H1 (cell line): ENCODE measurements around the gene TBX4. TPM values are rescaled to one million over a fixed set of nuclear protein-coding genes. Genes with fewer than 3 reads are reported as not detected.

ENCODE experiments used
- CTCF ChIA-PET: fragments of 300-600 bp; sonication (Branson Sonifier 250); formaldehyde crosslinking; loops from one replicate; lab custom pipeline; 2021; ENCODE audit not compliant: partially characterized antibody; lab: Charles Lee
- POLR2A ChIA-PET: fragments of 300-600 bp; sonication (Branson Sonifier 250); formaldehyde crosslinking; loops from one replicate; lab custom pipeline; 2021; ENCODE audit warnings: inconsistent platforms; ENCODE audit not compliant: partially characterized antibody; lab: Charles Lee
- DNase-seq, 2 experiments: peaks; one replicate each; pipeline versions ENCODE4 v3.0.0 to v3.0.0-alpha.2; 2010 to 2022; ENCODE audit warnings: low spot score in 2 of 2, low read depth in 1 of 2, mixed read lengths in 1 of 2
- FAIRE-seq: peaks from 2 replicates; lab custom pipeline; 2011; peaks lifted over from hg19 to GRCh38; lab: Jason Lieb, UNC
- H2AFZ ChIP-seq: 2 replicates; pipeline ENCODE4 v1.8.1; 2012; ENCODE audit warnings: low read length, inconsistent platforms
- H2AK5ac ChIP-seq: 2 replicates; pipeline ENCODE4 v1.6.1; 2013; ENCODE audit warnings: low read depth, low read length
- H2BK120ac ChIP-seq: replicated peaks from 2 replicates; pipeline ENCODE3; 2013; ENCODE audit warnings: low read depth, low read length, inconsistent platforms
- H2BK12ac ChIP-seq: 2 replicates; pipeline ENCODE4 v1.6.1; 2013; ENCODE audit warnings: low read depth, low read length
- H2BK15ac ChIP-seq: 2 replicates; pipeline ENCODE4 v1.6.1; 2013; ENCODE audit warnings: low read length
- H2BK20ac ChIP-seq: 2 replicates; pipeline ENCODE4 v1.6.1; 2013; ENCODE audit warnings: low read length
- H2BK5ac ChIP-seq: 2 replicates; pipeline ENCODE4 v1.6.1; 2013; ENCODE audit warnings: low read depth, low read length
- H3K14ac ChIP-seq: 2 replicates; pipeline ENCODE4 v1.6.1; 2013; ENCODE audit warnings: inconsistent platforms; ENCODE audit not compliant: insufficient read length
- H3K18ac ChIP-seq: 2 replicates; pipeline ENCODE4 v1.6.1; 2013; ENCODE audit warnings: low read length; ENCODE audit errors: extremely low read depth
- H3K23ac ChIP-seq: 2 replicates; pipeline ENCODE4 v1.6.1; 2013; ENCODE audit warnings: inconsistent platforms; ENCODE audit not compliant: insufficient read length
- H3K23me2 ChIP-seq: 2 replicates; pipeline ENCODE4 v1.6.1; 2013; ENCODE audit warnings: low read depth, low read length
- H3K27ac ChIP-seq: 2 replicates; pipeline ENCODE4 v1.6.1; 2011; ENCODE audit warnings: low read depth, low read length, inconsistent platforms
- H3K27me3 ChIP-seq, 4 experiments: replicated peaks in 1 of 4; 1 replicate in 1 of 4; 2 replicates in 3 of 4; pipeline versions ENCODE4 v1.6.1 to v1.8.1; 2011 to 2013; ENCODE audit warnings: low read length in 3 of 4, mild to moderate bottlenecking in 3 of 4, inconsistent platforms in 2 of 4, mixed read lengths in 2 of 4, moderate library complexity in 1 of 4; ENCODE audit not compliant: control insufficient read depth in 3 of 4, insufficient read depth in 3 of 4; ENCODE audit errors: extremely low read depth in 1 of 4
- H3K36me3 ChIP-seq, 4 experiments: 2 replicates each; pipeline versions ENCODE4 v1.6.1 to v1.8.1; 2011 to 2013; ENCODE audit warnings: mild to moderate bottlenecking in 4 of 4, low read length in 3 of 4, moderate library complexity in 2 of 4, control low read depth in 1 of 4, inconsistent platforms in 1 of 4; ENCODE audit not compliant: insufficient read depth in 4 of 4, control insufficient read depth in 2 of 4
- H3K4ac ChIP-seq: replicated peaks from 2 replicates; pipeline ENCODE3; 2013; ENCODE audit warnings: low read length, low read depth, mixed read lengths, inconsistent platforms; ENCODE audit not compliant: insufficient read length
- H3K4me1 ChIP-seq, 4 experiments: replicated peaks in 1 of 4; 1 replicate in 1 of 4; 2 replicates in 3 of 4; pipeline versions ENCODE4 v1.6.1 to v1.8.1; 2011 to 2013; ENCODE audit warnings: low read length in 3 of 4, inconsistent platforms in 2 of 4, mixed read lengths in 1 of 4; ENCODE audit not compliant: insufficient read depth in 4 of 4, control insufficient read depth in 3 of 4
- H3K4me2 ChIP-seq, 2 experiments: 2 replicates each; pipeline versions ENCODE4 v1.6.1 to v1.8.1; 2011 to 2013; ENCODE audit warnings: low read depth in 2 of 2, low read length in 2 of 2, control low read depth in 1 of 2, inconsistent platforms in 1 of 2, mild to moderate bottlenecking in 1 of 2; ENCODE audit not compliant: insufficient read depth in 1 of 2
- H3K4me3 ChIP-seq, 4 experiments: fragments of 200-600, 300-600 bp in 1 of 4; sonication (generic), shearing (Covaris generic), sonication (Bioruptor Twin) in 1 of 4; 2 replicates each; pipeline versions ENCODE4 v1.5.1 to v1.8.1; 2011 to 2016; ENCODE audit warnings: low read length in 4 of 4, low read depth in 3 of 4, control low read depth in 2 of 4, inconsistent platforms in 2 of 4, mild to moderate bottlenecking in 2 of 4, mixed read lengths in 1 of 4, moderate library complexity in 1 of 4; ENCODE audit not compliant: insufficient read depth in 2 of 4; ENCODE audit errors: extremely low read depth in 1 of 4
- H3K56ac ChIP-seq: replicated peaks from 2 replicates; pipeline ENCODE3; 2013; ENCODE audit warnings: low read depth, mild to moderate bottlenecking, mixed read lengths, low read length, inconsistent platforms; ENCODE audit not compliant: insufficient read length
- H3K79me1 ChIP-seq: 2 replicates; pipeline ENCODE4 v1.6.1; 2013; ENCODE audit warnings: low read depth, low read length, control low read depth
- H3K79me2 ChIP-seq, 2 experiments: 2 replicates each; pipeline versions ENCODE4 v1.6.1 to v1.8.1; 2012 to 2013; ENCODE audit warnings: low read length in 2 of 2, mild to moderate bottlenecking in 2 of 2, inconsistent platforms in 1 of 2; ENCODE audit not compliant: insufficient read depth in 2 of 2, control insufficient read depth in 1 of 2
- H3K9ac ChIP-seq, 4 experiments: replicated peaks in 1 of 4; 1 replicate in 1 of 4; 2 replicates in 3 of 4; pipeline versions ENCODE4 v1.6.1 to v1.8.1; 2011 to 2013; ENCODE audit warnings: low read depth in 3 of 4, low read length in 3 of 4, control low read depth in 2 of 4, mild to moderate bottlenecking in 2 of 4, moderate library complexity in 2 of 4, inconsistent platforms in 1 of 4; ENCODE audit errors: extremely low read depth in 1 of 4
- H3K9me3 ChIP-seq, 2 experiments: 2 replicates each; pipeline versions ENCODE4 v1.6.1 to v1.8.1; 2012 to 2013; ENCODE audit warnings: mild to moderate bottlenecking in 2 of 2, moderate library complexity in 2 of 2, control low read depth in 1 of 2, inconsistent platforms in 1 of 2, low read depth in 1 of 2, low read length in 1 of 2, mixed read lengths in 1 of 2; ENCODE audit not compliant: insufficient read depth in 2 of 2
- H4K20me1 ChIP-seq, 2 experiments: replicated peaks in 1 of 2; 2 replicates each; pipeline versions ENCODE3 to v1.8.1; 2011 to 2013; ENCODE audit warnings: inconsistent platforms in 2 of 2, low read length in 2 of 2, mild to moderate bottlenecking in 1 of 2; ENCODE audit not compliant: insufficient read depth in 2 of 2, control insufficient read depth in 1 of 2
- H4K5ac ChIP-seq: 2 replicates; pipeline ENCODE4 v1.6.1; 2013; ENCODE audit warnings: low read length, low read depth, mixed read lengths, inconsistent platforms; ENCODE audit not compliant: insufficient read length
- H4K8ac ChIP-seq: 2 replicates; pipeline ENCODE4 v1.8.0; 2013; ENCODE audit warnings: mild to moderate bottlenecking, moderate library complexity, low read length, inconsistent platforms; ENCODE audit not compliant: insufficient read depth; ENCODE audit errors: extremely low read depth
- H4K91ac ChIP-seq: replicated peaks from 2 replicates; pipeline ENCODE3; 2013; ENCODE audit warnings: low read length, mixed read lengths, inconsistent platforms; ENCODE audit not compliant: insufficient read length
- BRCA1 ChIP-seq: IDR thresholded peaks from 2 replicates; pipeline ENCODE4 v1.6.1; 2012; ENCODE audit warnings: low read depth, low read length, improper control_type of control experiment
- CBX8 ChIP-seq: fragments of 300-800, 300-1000 bp; sonication (generic); IDR thresholded peaks from 2 replicates; pipeline ENCODE4 v1.7.1; 2016; ENCODE audit warnings: low read depth, low read length, borderline replicate concordance
- EGR1 ChIP-seq: IDR thresholded peaks from 2 replicates; pipeline ENCODE4 v1.6.1; 2011; ENCODE audit warnings: low read depth, low read length, borderline replicate concordance
- POLR2A ChIP-seq, 2 experiments: IDR thresholded peaks; 1 replicate in 1 of 2; 2 replicates in 1 of 2; pipeline ENCODE4 v1.6.1; 2011; ENCODE audit warnings: low read depth in 2 of 2, low read length in 2 of 2, mild to moderate bottlenecking in 2 of 2; ENCODE audit errors: control extremely low read depth in 1 of 2
- SUZ12 ChIP-seq: fragments of 200-600 bp; sonication (generic); IDR thresholded peaks from 2 replicates; pipeline ENCODE4 v1.6.1; 2012; ENCODE audit warnings: mild to moderate bottlenecking, inconsistent platforms, low read length, moderate library complexity, mixed read lengths
- TAF1 ChIP-seq: IDR thresholded peaks from 2 replicates; pipeline ENCODE4 v1.6.1; 2011; ENCODE audit warnings: mild to moderate bottlenecking, low read depth, low read length
- polyA plus RNA-seq, 7 experiments: library from polyadenylated mRNA; depleted of rRNA in 3 of 7; stranded (reverse) in 5 of 7; unstranded in 2 of 7; fragments of >200 nt in 5 of 7; fragments of 200-250 nt in 2 of 7; gene quantifications; 1 replicate in 5 of 7; 2 replicates in 1 of 7; 4 replicates in 1 of 7; pipeline versions ENCODE4 v1.2.1 to v1.2.3, GENCODE V29; 2011 to 2013; ENCODE audit warnings: missing spikeins in 2 of 7, mixed read lengths in 2 of 7
- total RNA-seq: library from RNA; stranded (reverse); fragmentation: NEBNext Ultra II Directional; extraction: Animal tissue kit (Norgen Biotek cat#: 25700); gene quantifications from 2 replicates; pipeline ENCODE4 v1.2.1, GENCODE V29; 2021

Gene TBX4
- total and polyA plus RNA-seq, 2 of the 8 experiments (the other 6 are each of a cell fraction or from before 2014, with no cell fraction given) = 0.02 TPM; not detected in 1

DNA sequence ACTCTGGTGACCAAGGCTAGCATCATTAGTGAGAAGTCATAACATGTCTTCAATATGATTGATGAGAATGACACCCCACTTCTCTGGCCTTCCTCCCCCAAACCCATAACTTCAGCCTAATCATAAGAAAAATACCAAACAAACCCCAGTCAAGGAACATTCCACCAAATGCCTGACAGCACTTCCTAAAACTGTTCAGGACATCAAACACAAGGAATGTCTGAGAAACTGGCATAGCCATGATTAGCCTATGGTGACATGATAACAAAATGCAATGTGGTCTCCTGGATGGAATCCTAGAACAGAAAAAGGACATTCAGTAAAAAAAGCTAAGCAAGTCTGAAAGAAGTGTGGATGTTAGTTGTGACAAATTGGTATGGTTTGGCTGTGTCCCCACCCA, 24.7 kb upstream of the TBX4 start:
- Histone ChIP-seq H3K14ac (no peak overlapping the region), H3K4me1 (peaks cover 0 to 4% (median 2%) of the 10 kb centered on the region in 4 experiments; a peak in 3 of 7 replicates), H4K20me1 (no peaks in the 10 kb centered on the region), H2BK15ac (no peak overlapping the region), H2AK5ac (no peak overlapping the region), H3K9me3 (no peaks in the 10 kb centered on the region), H3K4ac (no peak overlapping the region), H4K5ac (no peak overlapping the region), H2BK5ac (no peak overlapping the region), H3K27me3 (no peaks in the 10 kb centered on the region; a peak in 1 of 7 replicates), H3K23me2 (no peaks in the 10 kb centered on the region; the same call in 1 of the 2 replicates), H2AFZ (no peak overlapping the region), H3K4me2 (no peak overlapping the region), H2BK12ac (no peak overlapping the region), H3K18ac (no peak overlapping the region), H3K36me3 (no peaks in the 10 kb centered on the region), H3K79me1 (no peaks in the 10 kb centered on the region), H3K4me3 (no peak overlapping the region), H3K23ac (no peak overlapping the region)
- FAIRE-seq (no peak), DNase-seq (no peak)
- CTCF ChIA-PET = interaction anchor here (0.6 to 4.6 kb wide), 8 partner anchors 15 to 147 kb away, joined by 3 to 27 read pairs (median 7); no protein-coding TSS in a partner anchor
- TF ChIP-seq CBX8 = no peak
- no peak for TF ChIP-seq TAF1
- no peak for TF ChIP-seq SUZ12
- TF ChIP-seq BRCA1 = no peak
- TF ChIP-seq EGR1 = no peak
- TF ChIP-seq POLR2A (IDR thresholded peaks at IDR 0.05; ENCODE audit: control extremely low read depth in 1 of 2, low read depth in 2 of 2, low read length in 2 of 2) = no peak
- TF ChIP-seq, all 59 proteins: peak for 0
- Histone ChIP-seq H4K8ac (no peak overlapping the region), H3K79me2 (no peaks in the 10 kb centered on the region), H2BK20ac (no peak overlapping the region), H3K27ac (no peak overlapping the region), H3K9ac (no peak overlapping the region), H4K91ac (no peak overlapping the region), H3K56ac (no peak overlapping the region), H2BK120ac (no peak overlapping the region)
- POLR2A ChIA-PET = no interaction called here
